Endothelial cell of umbilical vein (primary cell): Measurements from ENCODE around the gene PLEKHG5.

Experiments
- EZH2 ChIP-seq: IDR thresholded peaks from 2 replicates; pipeline ENCODE4 v1.6.1; 2012; ENCODE audit warnings: borderline replicate concordance, low read depth, mild to moderate bottlenecking, moderate library complexity, low read length, inconsistent platforms; ENCODE audit not compliant: severe bottlenecking
- GATA2 ChIP-seq: IDR thresholded peaks from 2 replicates; pipeline ENCODE4 v1.7.0; 2011; ENCODE audit warnings: low read depth, mild to moderate bottlenecking, moderate library complexity, mixed read lengths, low read length; ENCODE audit not compliant: insufficient read length, insufficient read depth
- JUN ChIP-seq: IDR thresholded peaks from 2 replicates; pipeline ENCODE4 v1.6.1; 2011; ENCODE audit warnings: borderline replicate concordance, low read depth; ENCODE audit not compliant: insufficient read length, insufficient read depth
- POLR2A ChIP-seq: IDR thresholded peaks from 2 replicates; pipeline ENCODE4 v1.6.1; 2012; ENCODE audit warnings: low read depth, mild to moderate bottlenecking, control low read depth, low read length
- POLR2AphosphoS5 ChIP-seq: IDR thresholded peaks from 2 replicates; pipeline ENCODE4 v1.6.1; 2012; ENCODE audit warnings: low read depth, mild to moderate bottlenecking, control low read depth, low read length, moderate library complexity; ENCODE audit not compliant: insufficient read depth
- TF ChIP-seq, protein P1 (sequence below), 2 donors: IDR thresholded peaks; 1 replicate in 1 of 2; 2 replicates in 1 of 2; pipeline ENCODE4 v1.5.1; 2011; ENCODE audit warnings: low read length in 2 of 2, mild to moderate bottlenecking in 2 of 2, moderate library complexity in 2 of 2, control low read depth in 1 of 2, inconsistent platforms in 1 of 2, low read depth in 1 of 2; ENCODE audit not compliant: insufficient read depth in 1 of 2; ENCODE audit errors: extremely low read depth in 1 of 2
- TF ChIP-seq, protein P2 (sequence below): IDR thresholded peaks from 2 replicates; pipeline ENCODE4 v1.6.1; 2011; ENCODE audit not compliant: insufficient read depth, insufficient read length

DNA sequence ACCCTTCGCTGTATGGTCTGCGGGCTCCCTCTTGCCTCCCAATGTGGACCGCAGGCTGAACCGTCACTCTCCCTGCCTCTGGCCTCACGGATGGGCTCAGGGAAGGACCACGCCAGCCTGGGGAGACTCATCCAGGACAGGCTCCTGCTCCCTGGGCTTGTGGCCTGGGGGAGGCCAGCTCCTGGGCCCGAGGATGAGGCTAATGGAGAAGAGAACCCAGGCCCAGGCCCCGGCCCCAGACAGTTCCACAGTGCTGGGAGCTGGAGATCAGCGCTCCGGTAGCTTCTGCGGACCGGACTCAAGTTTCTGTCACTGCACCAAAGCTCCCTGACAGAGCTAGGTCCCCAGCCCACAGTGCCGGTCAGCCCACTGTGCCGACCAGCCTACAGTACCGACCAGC, 13.4 kb upstream of the PLEKHG5 start:
- no peak for TF ChIP-seq GATA2
- TF ChIP-seq POLR2AphosphoS5, result no peak
- TF ChIP-seq, protein P1, sequence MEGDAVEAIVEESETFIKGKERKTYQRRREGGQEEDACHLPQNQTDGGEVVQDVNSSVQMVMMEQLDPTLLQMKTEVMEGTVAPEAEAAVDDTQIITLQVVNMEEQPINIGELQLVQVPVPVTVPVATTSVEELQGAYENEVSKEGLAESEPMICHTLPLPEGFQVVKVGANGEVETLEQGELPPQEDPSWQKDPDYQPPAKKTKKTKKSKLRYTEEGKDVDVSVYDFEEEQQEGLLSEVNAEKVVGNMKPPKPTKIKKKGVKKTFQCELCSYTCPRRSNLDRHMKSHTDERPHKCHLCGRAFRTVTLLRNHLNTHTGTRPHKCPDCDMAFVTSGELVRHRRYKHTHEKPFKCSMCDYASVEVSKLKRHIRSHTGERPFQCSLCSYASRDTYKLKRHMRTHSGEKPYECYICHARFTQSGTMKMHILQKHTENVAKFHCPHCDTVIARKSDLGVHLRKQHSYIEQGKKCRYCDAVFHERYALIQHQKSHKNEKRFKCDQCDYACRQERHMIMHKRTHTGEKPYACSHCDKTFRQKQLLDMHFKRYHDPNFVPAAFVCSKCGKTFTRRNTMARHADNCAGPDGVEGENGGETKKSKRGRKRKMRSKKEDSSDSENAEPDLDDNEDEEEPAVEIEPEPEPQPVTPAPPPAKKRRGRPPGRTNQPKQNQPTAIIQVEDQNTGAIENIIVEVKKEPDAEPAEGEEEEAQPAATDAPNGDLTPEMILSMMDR (IDR thresholded peaks at IDR 0.05; ENCODE audit: extremely low read depth in 1 of 2, insufficient read depth in 1 of 2, low read depth in 1 of 2, low read length in 2 of 2), result no peak
- TF ChIP-seq, protein P2, sequence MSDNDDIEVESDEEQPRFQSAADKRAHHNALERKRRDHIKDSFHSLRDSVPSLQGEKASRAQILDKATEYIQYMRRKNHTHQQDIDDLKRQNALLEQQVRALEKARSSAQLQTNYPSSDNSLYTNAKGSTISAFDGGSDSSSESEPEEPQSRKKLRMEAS, result no peak
- TF ChIP-seq POLR2A, result no peak
- no peak for TF ChIP-seq JUN
- no peak for TF ChIP-seq EZH2
